ENCODE data around the gene CASQ2.

GRCh38 chr1:115669886-115670285 lies 98.6 kb downstream of the CASQ2 start:
- TF ChIP-seq, protein P1, sequence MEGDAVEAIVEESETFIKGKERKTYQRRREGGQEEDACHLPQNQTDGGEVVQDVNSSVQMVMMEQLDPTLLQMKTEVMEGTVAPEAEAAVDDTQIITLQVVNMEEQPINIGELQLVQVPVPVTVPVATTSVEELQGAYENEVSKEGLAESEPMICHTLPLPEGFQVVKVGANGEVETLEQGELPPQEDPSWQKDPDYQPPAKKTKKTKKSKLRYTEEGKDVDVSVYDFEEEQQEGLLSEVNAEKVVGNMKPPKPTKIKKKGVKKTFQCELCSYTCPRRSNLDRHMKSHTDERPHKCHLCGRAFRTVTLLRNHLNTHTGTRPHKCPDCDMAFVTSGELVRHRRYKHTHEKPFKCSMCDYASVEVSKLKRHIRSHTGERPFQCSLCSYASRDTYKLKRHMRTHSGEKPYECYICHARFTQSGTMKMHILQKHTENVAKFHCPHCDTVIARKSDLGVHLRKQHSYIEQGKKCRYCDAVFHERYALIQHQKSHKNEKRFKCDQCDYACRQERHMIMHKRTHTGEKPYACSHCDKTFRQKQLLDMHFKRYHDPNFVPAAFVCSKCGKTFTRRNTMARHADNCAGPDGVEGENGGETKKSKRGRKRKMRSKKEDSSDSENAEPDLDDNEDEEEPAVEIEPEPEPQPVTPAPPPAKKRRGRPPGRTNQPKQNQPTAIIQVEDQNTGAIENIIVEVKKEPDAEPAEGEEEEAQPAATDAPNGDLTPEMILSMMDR (IDR thresholded peaks at IDR 0.05): no peak
- no peak for TF ChIP-seq POLR2A (IDR thresholded peaks at IDR 0.05)

All from body of pancreas (tissue), 4 donors.